Measurements from ENCODE around the gene MARCHF9.

DNA sequence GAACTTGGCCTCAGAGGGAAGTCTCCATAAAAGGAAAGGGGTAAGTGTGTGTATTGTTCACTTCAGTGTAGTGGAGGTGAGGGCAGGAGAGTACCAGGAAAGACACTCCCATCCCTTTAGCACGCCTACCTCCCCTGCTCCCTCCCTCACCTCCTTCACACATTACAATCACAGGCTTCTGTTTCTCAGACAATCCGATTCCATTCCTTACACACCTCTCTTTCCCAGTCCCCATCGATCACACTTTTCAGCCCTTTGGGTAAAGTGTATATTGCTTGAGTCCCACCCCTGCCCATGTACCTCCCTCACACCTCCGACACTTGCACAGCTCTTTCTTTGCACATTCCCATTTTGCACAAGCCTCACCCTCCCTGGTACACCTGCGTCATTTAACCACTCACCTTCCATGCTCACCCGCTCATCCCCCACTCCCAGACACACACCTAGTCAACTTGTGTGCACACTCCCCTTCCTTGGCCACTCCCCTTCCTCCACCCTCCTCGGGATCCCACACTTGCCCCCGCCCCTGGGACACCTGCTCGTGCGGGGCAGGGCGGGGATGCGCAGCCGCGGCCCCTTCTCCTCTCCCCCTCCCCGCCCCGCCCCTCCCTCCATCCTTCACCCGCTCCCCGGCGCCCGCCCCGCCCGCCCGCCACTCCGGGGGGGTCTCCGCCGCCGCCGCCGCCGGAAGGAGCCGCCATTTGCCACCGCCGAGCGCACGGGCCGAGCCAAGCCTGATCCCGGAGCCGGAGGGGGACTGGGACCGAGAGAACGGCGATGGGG lies at the start of gene MARCHF9:
- TF ChIP-seq REST (IDR thresholded peaks at IDR 0.05; ENCODE audit: low read depth, low read length) (no peak), NRF1 (IDR thresholded peaks at IDR 0.05; ENCODE audit: low read depth, low read length) (peak; percentile 63), SMC3 (IDR thresholded peaks at IDR 0.05; ENCODE audit: low read depth, low read length) (no peak), TCF12 (IDR thresholded peaks at IDR 0.05) (no peak), POLR2AphosphoS5 (IDR thresholded peaks at IDR 0.05; ENCODE audit: low read depth, low read length) (no peak), EP300 (IDR thresholded peaks at IDR 0.05; ENCODE audit: borderline replicate concordance in 1 of 2, low read depth in 1 of 2, low read length in 1 of 2) (no peak)

Data from SK-N-SH (cell line).